ENCODE results near the gene RWDD2A. TPM values are rescaled to one million over a fixed set of nuclear protein-coding genes. Genes with fewer than 3 reads are reported as not detected.

Gene RWDD2A
- total RNA-seq, 1 donor from 2014 or later, result 3.9 TPM

- H3K36me3 ChIP-seq, result no peaks in the 10 kb centered on the region
- DNase-seq, result no peak
Measured at GRCh38 chr6:83218646-83219045, 25.5 kb downstream of the RWDD2A start.

GRCh38 chr6:83220121-83220520, 27.0 kb downstream of the RWDD2A start:
- Histone ChIP-seq H3K4me1 (no peaks in the 10 kb centered on the region), H3K4me3 (no peak overlapping the region), H3K27ac (no peak overlapping the region), H3K27me3 (ENCODE audit: low read depth) (no peaks in the 10 kb centered on the region), H3K36me3 (no peaks in the 10 kb centered on the region), H3K9me3 (no peaks in the 10 kb centered on the region)
- DNase-seq (no peak), ATAC-seq (no peak)
- intact Hi-C loops (cut with DNase I), result no loop called here
- no peak for TF ChIP-seq CTCF (IDR thresholded peaks at IDR 0.05)

More at GRCh38 chr6:83218646-83219045, 25.5 kb downstream of the RWDD2A start:
- Histone ChIP-seq H3K4me1 (no peaks in the 10 kb centered on the region), H3K27ac (no peak overlapping the region), H3K9me3 (no peaks in the 10 kb centered on the region), H3K4me3 (no peak overlapping the region), H3K27me3 (ENCODE audit: low read depth) (no peaks in the 10 kb centered on the region)
- TF ChIP-seq CTCF (IDR thresholded peaks at IDR 0.05), result no peak
- no peak for ATAC-seq
- intact Hi-C loops (cut with DNase I), result no loop called here

- no peak overlapping the region for H3K4me3 ChIP-seq
- no peak for ATAC-seq
- TF ChIP-seq CTCF (IDR thresholded peaks at IDR 0.05), result no peak
- intact Hi-C loops (cut with DNase I), result no loop called here
- no peaks in the 10 kb centered on the region for H3K36me3 ChIP-seq
- no peak for DNase-seq
- H3K4me1 ChIP-seq, result no peaks in the 10 kb centered on the region
- no peak overlapping the region for H3K27ac ChIP-seq
- no peaks in the 10 kb centered on the region for H3K9me3 ChIP-seq
- H3K27me3 ChIP-seq (ENCODE audit: low read depth), result no peaks in the 10 kb centered on the region
Measured at GRCh38 chr6:83221276-83221675, 28.1 kb downstream of the RWDD2A start.

GRCh38 chr6:83221889-83222479, 28.8 kb downstream of the RWDD2A start:
- Histone ChIP-seq H3K27ac (no peak overlapping the region), H3K9me3 (no peaks in the 10 kb centered on the region), H3K4me1 (no peaks in the 10 kb centered on the region), H3K36me3 (no peaks in the 10 kb centered on the region), H3K27me3 (ENCODE audit: low read depth) (no peaks in the 10 kb centered on the region), H3K4me3 (no peak overlapping the region)
- no peak for ATAC-seq
- intact Hi-C loops (cut with DNase I), result no loop called here
- TF ChIP-seq CTCF (IDR thresholded peaks at IDR 0.05), result peak; percentile 51
- DNase-seq, result no peak

GRCh38 chr6:83226517-83226916, 33.4 kb downstream of the RWDD2A start:
- DNase-seq (no peak), ATAC-seq (no peak)
- Histone ChIP-seq H3K9me3 (no peaks in the 10 kb centered on the region), H3K36me3 (no peaks in the 10 kb centered on the region), H3K4me3 (no peak overlapping the region), H3K27me3 (ENCODE audit: low read depth) (no peaks in the 10 kb centered on the region), H3K27ac (no peak overlapping the region), H3K4me1 (no peaks in the 10 kb centered on the region)
- intact Hi-C loops (cut with DNase I), result no loop called here
- TF ChIP-seq CTCF (IDR thresholded peaks at IDR 0.05), result no peak
